ENCODE results near the gene PABPN1. TPM values are rescaled to one million over a fixed set of nuclear protein-coding genes. Genes with fewer than 3 reads are reported as not detected.

PABPN1 gene
- total and polyA plus RNA-seq, 9 of the 15 experiments (the other 6 are each of a cell fraction or from before 2014, with no cell fraction given): 32.6 to 388 (median 178) TPM

GRCh38 chr14:23320584-23321571 lies at the start of gene PABPN1 (continued):
- peak; percentile 94 for TF ChIP-seq CREB1 (IDR thresholded peaks at IDR 0.05)
- TF ChIP-seq CREB1 (CRISPR knock-in tag; IDR thresholded peaks at IDR 0.05): peak; percentile 92
- no peak for TF ChIP-seq SLC30A9 (CRISPR knock-in tag; IDR thresholded peaks at IDR 0.05)
- TF ChIP-seq STAT6 (CRISPR knock-in tag; IDR thresholded peaks at IDR 0.05): no peak
- TF ChIP-seq BCOR (IDR thresholded peaks at IDR 0.05): no peak
- no peak for TF ChIP-seq PCBP2 (IDR thresholded peaks at IDR 0.05; ENCODE audit: low read depth, low read length, poor library complexity, severe bottlenecking)
- TF ChIP-seq ZFX (CRISPR knock-in tag; IDR thresholded peaks at IDR 0.05): peak; percentile 93
- TF ChIP-seq, protein P1, sequence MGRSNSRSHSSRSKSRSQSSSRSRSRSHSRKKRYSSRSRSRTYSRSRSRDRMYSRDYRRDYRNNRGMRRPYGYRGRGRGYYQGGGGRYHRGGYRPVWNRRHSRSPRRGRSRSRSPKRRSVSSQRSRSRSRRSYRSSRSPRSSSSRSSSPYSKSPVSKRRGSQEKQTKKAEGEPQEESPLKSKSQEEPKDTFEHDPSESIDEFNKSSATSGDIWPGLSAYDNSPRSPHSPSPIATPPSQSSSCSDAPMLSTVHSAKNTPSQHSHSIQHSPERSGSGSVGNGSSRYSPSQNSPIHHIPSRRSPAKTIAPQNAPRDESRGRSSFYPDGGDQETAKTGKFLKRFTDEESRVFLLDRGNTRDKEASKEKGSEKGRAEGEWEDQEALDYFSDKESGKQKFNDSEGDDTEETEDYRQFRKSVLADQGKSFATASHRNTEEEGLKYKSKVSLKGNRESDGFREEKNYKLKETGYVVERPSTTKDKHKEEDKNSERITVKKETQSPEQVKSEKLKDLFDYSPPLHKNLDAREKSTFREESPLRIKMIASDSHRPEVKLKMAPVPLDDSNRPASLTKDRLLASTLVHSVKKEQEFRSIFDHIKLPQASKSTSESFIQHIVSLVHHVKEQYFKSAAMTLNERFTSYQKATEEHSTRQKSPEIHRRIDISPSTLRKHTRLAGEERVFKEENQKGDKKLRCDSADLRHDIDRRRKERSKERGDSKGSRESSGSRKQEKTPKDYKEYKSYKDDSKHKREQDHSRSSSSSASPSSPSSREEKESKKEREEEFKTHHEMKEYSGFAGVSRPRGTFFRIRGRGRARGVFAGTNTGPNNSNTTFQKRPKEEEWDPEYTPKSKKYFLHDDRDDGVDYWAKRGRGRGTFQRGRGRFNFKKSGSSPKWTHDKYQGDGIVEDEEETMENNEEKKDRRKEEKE (IDR thresholded peaks at IDR 0.05; ENCODE audit: borderline replicate concordance in 1 of 2, control insufficient read depth in 1 of 2, low read depth in 2 of 2, low read length in 1 of 2): no peak
- TF ChIP-seq, protein P2, sequence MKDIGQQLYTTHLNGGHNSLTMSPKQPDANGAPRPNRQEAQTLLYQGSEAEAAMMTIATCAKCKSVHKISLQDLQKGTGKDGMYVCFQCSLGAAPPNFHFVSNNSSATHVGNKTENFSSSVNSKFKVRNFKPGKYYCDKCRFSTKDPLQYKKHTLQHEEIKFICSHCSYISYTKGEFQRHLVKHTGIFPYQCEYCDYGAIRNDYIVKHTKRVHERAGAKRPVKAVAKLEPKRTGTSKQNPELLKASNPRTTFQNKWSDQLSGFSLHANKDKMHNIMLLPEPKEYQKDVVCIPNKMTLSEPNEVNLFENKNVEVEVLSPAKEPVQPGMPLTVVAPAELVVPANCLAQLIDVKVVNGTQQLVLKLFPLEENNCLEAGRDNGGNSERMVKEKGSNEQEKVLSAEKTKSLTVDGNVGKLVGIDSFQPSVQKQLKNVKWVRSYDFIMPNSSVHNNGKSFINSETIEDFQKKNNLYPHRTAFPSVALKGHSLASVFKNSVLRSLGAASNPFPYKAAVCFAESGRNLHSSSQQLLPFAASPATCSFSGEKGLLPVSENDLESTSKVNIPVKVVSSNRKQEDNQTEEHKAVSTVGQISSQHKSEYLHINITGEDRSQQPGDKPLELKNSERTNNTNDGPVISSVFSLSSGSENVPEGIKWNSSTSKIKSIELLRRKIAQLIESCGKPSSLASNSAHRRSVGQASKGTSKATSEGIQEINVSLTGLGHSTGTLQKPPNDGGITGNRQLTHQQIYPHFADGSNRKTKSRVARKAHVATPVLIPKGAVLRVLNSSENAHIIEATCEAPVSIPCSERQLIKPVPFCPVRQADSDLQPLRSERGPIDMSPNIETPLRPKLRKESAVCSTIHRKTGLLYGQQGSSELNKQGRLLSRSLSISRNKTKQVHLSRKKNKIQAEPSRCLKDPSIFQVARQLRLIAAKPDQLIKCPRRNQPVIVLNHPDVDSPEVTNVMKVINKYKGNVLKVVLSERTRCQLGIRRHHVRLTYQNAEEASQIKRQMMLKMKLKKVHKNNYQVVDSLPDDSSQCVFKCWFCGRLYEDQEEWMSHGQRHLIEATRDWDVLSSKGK (CRISPR knock-in tag; IDR thresholded peaks at IDR 0.05): no peak
- TF ChIP-seq SREBF1 (IDR thresholded peaks at IDR 0.05; ENCODE audit: borderline replicate concordance, low read depth, low read length): no peak
- TF ChIP-seq, protein P3, sequence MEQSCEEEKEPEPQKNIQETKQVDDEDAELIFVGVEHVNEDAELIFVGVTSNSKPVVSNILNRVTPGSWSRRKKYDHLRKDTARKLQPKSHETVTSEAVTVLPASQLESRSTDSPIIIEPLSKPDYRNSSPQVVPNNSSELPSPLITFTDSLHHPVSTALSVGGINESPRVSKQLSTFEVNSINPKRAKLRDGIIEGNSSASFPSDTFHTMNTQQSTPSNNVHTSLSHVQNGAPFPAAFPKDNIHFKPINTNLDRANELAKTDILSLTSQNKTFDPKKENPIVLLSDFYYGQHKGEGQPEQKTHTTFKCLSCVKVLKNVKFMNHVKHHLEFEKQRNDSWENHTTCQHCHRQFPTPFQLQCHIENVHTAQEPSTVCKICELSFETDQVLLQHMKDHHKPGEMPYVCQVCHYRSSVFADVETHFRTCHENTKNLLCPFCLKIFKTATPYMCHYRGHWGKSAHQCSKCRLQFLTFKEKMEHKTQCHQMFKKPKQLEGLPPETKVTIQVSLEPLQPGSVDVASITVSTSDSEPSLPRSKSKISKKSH (CRISPR knock-in tag; IDR thresholded peaks at IDR 0.05): no peak
- TF ChIP-seq ELF2 (CRISPR knock-in tag; IDR thresholded peaks at IDR 0.05): peak; percentile 31; the same call in 1 of the 2 replicates
- TF ChIP-seq HDGF (IDR thresholded peaks at IDR 0.05): no peak
- TF ChIP-seq ZNF133 (CRISPR knock-in tag; IDR thresholded peaks at IDR 0.05): no peak
- TF ChIP-seq FUS (optimal IDR thresholded peaks at IDR 0.05; ENCODE audit: low read depth, low read length): no peak
- no peak for TF ChIP-seq MCM7 (IDR thresholded peaks at IDR 0.05)
- no peak for TF ChIP-seq TCF7L2 (IDR thresholded peaks at IDR 0.05; ENCODE audit: low read depth, low read length)

Data from K562 (cell line).